GM23338 (cell line): ENCODE measurements around the gene WDR31. TPM values are rescaled to one million over a fixed set of nuclear protein-coding genes. Genes with fewer than 3 reads are reported as not detected.

Experiments used
- ATAC-seq: fragments of 200-7000 bp; cut with Tn5 transposase; 3 replicates; pipeline ENCODE4 v1.9.1; 2020
- DNase-seq: peaks from one replicate; pipeline ENCODE4 v3.0.0-alpha.2; 2015; ENCODE audit warnings: low spot score
- H2AFZ ChIP-seq: fragments of 200-600 bp; sonication (generic); 2 replicates; pipeline ENCODE4 v1.8.0; 2016; ENCODE audit warnings: antibody characterized with exemption, mild to moderate bottlenecking, moderate library complexity
- H3F3A ChIP-seq: fragments of 200-600 bp; sonication (generic); replicated peaks from 2 replicates; pipeline ENCODE4 v1.8.0; 2017; ENCODE audit warnings: antibody characterized with exemption, mixed run types, low read depth
- H3K27ac ChIP-seq: fragments of 200-600 bp; sonication (generic); 2 replicates; pipeline ENCODE4 v1.6.1; 2016; ENCODE audit warnings: low read depth
- H3K27me3 ChIP-seq: fragments of 200-600 bp; sonication (generic); 2 replicates; pipeline ENCODE4 v1.8.0; 2016; ENCODE audit warnings: mild to moderate bottlenecking, mixed run types, moderate library complexity; ENCODE audit not compliant: insufficient read depth
- H3K36me3 ChIP-seq: fragments of 200-600 bp; sonication (generic); 2 replicates; pipeline ENCODE4 v1.8.0; 2016; ENCODE audit warnings: mild to moderate bottlenecking; ENCODE audit not compliant: insufficient read depth
- H3K4me1 ChIP-seq: fragments of 200-600 bp; sonication (generic); 2 replicates; pipeline ENCODE4 v1.8.0; 2016; ENCODE audit warnings: mild to moderate bottlenecking, moderate library complexity; ENCODE audit not compliant: insufficient read depth
- H3K4me2 ChIP-seq: fragments of 200-600 bp; sonication (generic); 2 replicates; pipeline ENCODE4 v1.7.1; 2017; ENCODE audit warnings: mixed run types
- H3K4me3 ChIP-seq: fragments of 200-600 bp; sonication (generic); 2 replicates; pipeline ENCODE4 v1.6.1; 2016; ENCODE audit warnings: mixed run types
- H3K79me2 ChIP-seq: fragments of 200-600 bp; sonication (generic); replicated peaks from 2 replicates; pipeline ENCODE4 v1.8.0; 2017; ENCODE audit warnings: mild to moderate bottlenecking; ENCODE audit not compliant: insufficient read depth
- H3K9me2 ChIP-seq: fragments of 200-600 bp; sonication (generic); 2 replicates; pipeline ENCODE4 v1.8.0; 2017; ENCODE audit not compliant: insufficient read depth
- H4K20me1 ChIP-seq: fragments of 200-600 bp; sonication (generic); replicated peaks from 2 replicates; pipeline ENCODE4 v1.8.0; 2017; ENCODE audit warnings: mild to moderate bottlenecking; ENCODE audit not compliant: insufficient read depth
- H3K27ac Mint-ChIP-seq: 2 replicates; pipeline ENCODE4 v1.8.0; 2020; ENCODE audit warnings: inconsistent platforms, mild to moderate bottlenecking, moderate library complexity, mixed read lengths
- H3K27me3 Mint-ChIP-seq: 3 replicates; pipeline ENCODE4 v1.8.0; 2022; ENCODE audit warnings: low read depth, mild to moderate bottlenecking, moderate library complexity, mixed read lengths, inconsistent platforms; ENCODE audit not compliant: insufficient read depth, poor library complexity
- H3K36me3 Mint-ChIP-seq: 3 replicates; pipeline ENCODE4 v1.8.0; 2021; ENCODE audit warnings: low read depth, mild to moderate bottlenecking, inconsistent platforms, moderate library complexity, mixed read lengths
- H3K4me1 Mint-ChIP-seq: 3 replicates; pipeline ENCODE4 v1.8.0; 2020; ENCODE audit warnings: mild to moderate bottlenecking, inconsistent platforms, mixed read lengths
- H3K4me3 Mint-ChIP-seq: 3 replicates; pipeline ENCODE4 v1.8.0; 2021; ENCODE audit warnings: moderate library complexity, mild to moderate bottlenecking, inconsistent platforms, mixed read lengths
- H3K9me3 Mint-ChIP-seq: 3 replicates; pipeline ENCODE4 v1.8.0; 2020; ENCODE audit warnings: moderate library complexity, mild to moderate bottlenecking, inconsistent platforms, mixed read lengths
- CREB1 ChIP-seq: fragments of 250-450 bp; sonication (Bioruptor Pico); IDR thresholded peaks from 2 replicates; pipeline ENCODE4 v1.5.0; 2020; ENCODE audit warnings: low read depth, mild to moderate bottlenecking, moderate library complexity
- EZH2 ChIP-seq: fragments of 200-600 bp; sonication (generic); IDR thresholded peaks from one replicate; pipeline ENCODE4 v1.8.0; 2017; ENCODE audit warnings: antibody characterized with exemption, mild to moderate bottlenecking, low read depth; ENCODE audit not compliant: unreplicated experiment
- EZH2phosphoT487 ChIP-seq: fragments of 200-600 bp; sonication (generic); IDR thresholded peaks from one replicate; pipeline ENCODE4 v1.8.1; 2018; ENCODE audit warnings: antibody characterized with exemption; ENCODE audit not compliant: unreplicated experiment
- JUNB ChIP-seq: IDR thresholded peaks from one replicate; pipeline ENCODE4 v1.6.1; 2016; ENCODE audit warnings: antibody characterized with exemption; ENCODE audit not compliant: unreplicated experiment
- NANOG ChIP-seq: IDR thresholded peaks from 2 replicates; pipeline ENCODE4 v1.6.1; 2016; ENCODE audit warnings: antibody characterized with exemption, borderline replicate concordance
- POLR2AphosphoS5 ChIP-seq: IDR thresholded peaks from 2 replicates; pipeline ENCODE4 v1.6.1; 2016; ENCODE audit warnings: antibody characterized with exemption, low read depth
- REST ChIP-seq: IDR thresholded peaks from one replicate; pipeline ENCODE4 v1.6.1; 2018; ENCODE audit warnings: antibody characterized with exemption; ENCODE audit not compliant: unreplicated experiment
- ZNF114 ChIP-seq: fragments of 250-450 bp; sonication (Bioruptor Pico); IDR thresholded peaks from 2 replicates; pipeline ENCODE4 v1.5.0; 2020; ENCODE audit warnings: mild to moderate bottlenecking, moderate library complexity
- ZNF331 ChIP-seq: fragments of 250-450 bp; sonication (Bioruptor Pico); IDR thresholded peaks from 2 replicates; pipeline ENCODE4 v1.5.0; 2020; ENCODE audit warnings: low read depth, mild to moderate bottlenecking, moderate library complexity
- polyA plus RNA-seq: library from polyadenylated mRNA; unstranded; fragments of >200 nt; fragmentation: Nextera tagmentation; extraction: Ambion mirVana; gene quantifications from 2 replicates; pipeline ENCODE4 v1.2.1, GENCODE V29; 2016
- total RNA-seq: library from RNA; depleted of rRNA; stranded (reverse); fragments of >200 nt; shearing (Covaris generic); gene quantifications from 2 replicates; pipeline ENCODE4 v1.2.3, GENCODE V29; 2014; rRNA removed

WDR31 gene
- total and polyA plus RNA-seq, 2 experiments from 2014 or later = 0.13 to 0.63 TPM

DNA sequence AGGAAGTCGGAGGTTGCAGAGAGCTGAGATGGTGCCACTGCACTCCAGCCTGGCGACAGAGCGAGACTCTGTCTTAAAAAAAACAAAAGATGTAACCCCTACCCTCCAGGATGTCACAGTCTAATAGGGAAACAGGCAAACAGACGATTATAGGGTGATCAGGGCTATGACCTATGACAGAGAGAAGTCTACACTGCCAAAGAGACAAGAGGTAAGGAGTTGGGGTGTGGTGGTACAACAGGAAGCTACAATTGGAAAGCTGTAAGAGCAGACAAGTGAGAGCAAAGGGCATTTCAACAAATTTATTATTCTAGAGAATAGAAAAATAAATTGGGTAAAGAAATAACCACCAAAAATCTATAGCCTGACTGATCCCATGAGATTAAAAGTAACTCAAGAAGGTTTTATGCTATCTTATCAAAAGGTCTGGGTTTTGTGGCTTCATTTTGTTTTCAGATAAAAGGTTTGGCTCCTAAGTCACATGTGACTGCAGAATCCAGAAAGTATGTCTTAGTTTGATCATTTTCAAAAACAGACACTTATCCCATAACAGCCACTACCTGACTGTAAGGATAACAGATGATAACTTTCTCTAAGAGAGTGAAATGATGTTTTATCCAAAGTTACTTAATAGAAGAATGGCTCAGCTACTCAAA is 72.0 kb downstream of the WDR31 start:
- TF ChIP-seq ZNF331 (CRISPR knock-in tag) (no peak), EZH2phosphoT487 (no peak), EZH2 (no peak), CREB1 (CRISPR knock-in tag) (no peak), REST (no peak), JUNB (no peak), POLR2AphosphoS5 (no peak), ZNF114 (no peak)
- Mint-ChIP-seq H3K4me3 (no peak overlapping the region), H3K4me1 (no peaks in the 10 kb centered on the region), H3K9me3 (no peaks in the 10 kb centered on the region), H3K27ac (no peak overlapping the region), H3K27me3 (no peaks in the 10 kb centered on the region), H3K36me3 (peaks cover 29% of the 10 kb centered on the region)
- DNase-seq (no peak), ATAC-seq (no peak)
- H3K4me3 ChIP-seq = no peak overlapping the region
- H3K27ac ChIP-seq = no peak overlapping the region
- no peaks in the 10 kb centered on the region for H3K79me2 ChIP-seq
- H3K9me2 ChIP-seq = no peaks in the 10 kb centered on the region
- peaks cover 28% of the 10 kb centered on the region for H3K36me3 ChIP-seq
- H3K4me1 ChIP-seq = no peaks in the 10 kb centered on the region
- H4K20me1 ChIP-seq = no peaks in the 10 kb centered on the region; the same call in 1 of the 2 replicates
- no peaks in the 10 kb centered on the region for H3F3A ChIP-seq
- H3K4me2 ChIP-seq = no peak overlapping the region
- H3K27me3 ChIP-seq = no peaks in the 10 kb centered on the region
- no peak overlapping the region for H2AFZ ChIP-seq

DNA sequence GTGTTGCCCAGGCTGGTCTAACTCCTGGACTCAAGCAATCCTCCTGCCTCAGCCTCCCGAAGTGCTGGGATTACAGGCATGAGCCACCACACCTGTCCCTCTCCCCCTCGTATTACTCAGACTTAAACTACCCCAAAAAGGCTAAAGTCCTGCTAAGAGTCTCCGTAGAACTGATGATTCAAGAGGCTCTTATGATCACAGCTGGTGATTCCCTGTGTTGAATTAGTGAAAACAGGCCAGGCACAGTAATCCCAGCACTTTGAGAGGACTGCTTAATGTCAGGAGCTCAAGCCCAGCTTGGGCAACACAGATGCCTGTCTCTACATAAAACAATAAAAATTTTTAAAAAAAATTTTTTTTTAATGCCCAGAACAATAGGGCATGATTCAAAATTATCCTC is 73.9 kb downstream of the WDR31 start:
- TF ChIP-seq REST = no peak
- TF ChIP-seq NANOG = no peak
- no peak for TF ChIP-seq POLR2AphosphoS5
- no peak for TF ChIP-seq ZNF114

More for the DNA sequence above, 73.9 kb downstream of the WDR31 start:
- Histone ChIP-seq H3K27me3 (no peaks in the 10 kb centered on the region), H3K4me1 (no peaks in the 10 kb centered on the region), H3K4me2 (no peak overlapping the region), H3K36me3 (peaks cover 12% of the 10 kb centered on the region), H2AFZ (no peak overlapping the region), H3F3A (no peaks in the 10 kb centered on the region), H3K27ac (no peak overlapping the region), H3K79me2 (no peaks in the 10 kb centered on the region), H3K9me2 (no peaks in the 10 kb centered on the region), H4K20me1 (no peaks in the 10 kb centered on the region), H3K4me3 (no peak overlapping the region)
- H3K9me3 Mint-ChIP-seq = no peaks in the 10 kb centered on the region
- peaks cover 17% of the 10 kb centered on the region for H3K36me3 Mint-ChIP-seq
- DNase-seq = no peak
- no peaks in the 10 kb centered on the region for H3K27me3 Mint-ChIP-seq
- no peak for ATAC-seq
- no peak overlapping the region for H3K4me3 Mint-ChIP-seq
- H3K27ac Mint-ChIP-seq = no peak overlapping the region
- no peaks in the 10 kb centered on the region for H3K4me1 Mint-ChIP-seq

Other genes starting within 250 kb of the WDR31 start
- gene SLC31A2, start 189.3 kb downstream of the WDR31 start, total RNA-seq = 1.3 and 3.8 TPM in 2 replicates
- 1.4 and 1.8 TPM in 2 replicates for gene SLC31A2, start 189.3 kb downstream of the WDR31 start, polyA plus RNA-seq
- gene FKBP15, start 119.0 kb downstream of the WDR31 start, total RNA-seq = 14.9 and 15.2 TPM in 2 replicates
- 7.6 and 7.9 TPM in 2 replicates for gene FKBP15, start 119.0 kb downstream of the WDR31 start, polyA plus RNA-seq
- gene SLC31A1, start 118.7 kb downstream of the WDR31 start, total RNA-seq = 32.1 and 33.3 TPM in 2 replicates
- 14.5 and 15.0 TPM in 2 replicates for gene SLC31A1, start 118.7 kb downstream of the WDR31 start, polyA plus RNA-seq
- gene CDC26, start 64.7 kb downstream of the WDR31 start, total RNA-seq = 34.9 and 45.1 TPM in 2 replicates
- gene CDC26, start 64.7 kb downstream of the WDR31 start, polyA plus RNA-seq = 85.0 and 112 TPM in 2 replicates
- 31.3 and 34.6 TPM in 2 replicates for gene PRPF4, start 64.6 kb downstream of the WDR31 start, total RNA-seq
- 18.7 and 19.2 TPM in 2 replicates for gene PRPF4, start 64.6 kb downstream of the WDR31 start, polyA plus RNA-seq
- gene RNF183, start 36.9 kb downstream of the WDR31 start, total RNA-seq = not detected in 2 replicates
- 0.24 and 0.42 TPM in 2 replicates for gene RNF183, start 36.9 kb downstream of the WDR31 start, polyA plus RNA-seq
- 6.6 and 7.7 TPM in 2 replicates for gene BSPRY, start 9.3 kb upstream of the WDR31 start, total RNA-seq
- gene BSPRY, start 9.3 kb upstream of the WDR31 start, polyA plus RNA-seq = 4.8 and 5.0 TPM in 2 replicates
- 17.7 and 19.8 TPM in 2 replicates for gene HDHD3, start 36.7 kb upstream of the WDR31 start, total RNA-seq
- 9.4 and 9.5 TPM in 2 replicates for gene HDHD3, start 36.7 kb upstream of the WDR31 start, polyA plus RNA-seq
- gene ALAD, start 61.0 kb upstream of the WDR31 start, total RNA-seq = 10.1 and 19.3 TPM in 2 replicates
- gene ALAD, start 61.0 kb upstream of the WDR31 start, polyA plus RNA-seq = 7.0 and 7.1 TPM in 2 replicates
- 39.2 and 44.4 TPM in 2 replicates for gene POLE3, start 70.4 kb upstream of the WDR31 start, total RNA-seq
- 81.3 and 103 TPM in 2 replicates for gene POLE3, start 70.4 kb upstream of the WDR31 start, polyA plus RNA-seq
- 0.08 and 1.1 TPM in 2 replicates for gene C9orf43, start 70.5 kb upstream of the WDR31 start, total RNA-seq
- 0.14 and 0.63 TPM in 2 replicates for gene C9orf43, start 70.5 kb upstream of the WDR31 start, polyA plus RNA-seq
- 16.0 and 24.3 TPM in 2 replicates for gene RGS3, start 123.5 kb upstream of the WDR31 start, total RNA-seq
- 12.2 and 14.2 TPM in 2 replicates for gene RGS3, start 123.5 kb upstream of the WDR31 start, polyA plus RNA-seq